Measurements from ENCODE around the gene ENAH.

ENAH gene

DNA sequence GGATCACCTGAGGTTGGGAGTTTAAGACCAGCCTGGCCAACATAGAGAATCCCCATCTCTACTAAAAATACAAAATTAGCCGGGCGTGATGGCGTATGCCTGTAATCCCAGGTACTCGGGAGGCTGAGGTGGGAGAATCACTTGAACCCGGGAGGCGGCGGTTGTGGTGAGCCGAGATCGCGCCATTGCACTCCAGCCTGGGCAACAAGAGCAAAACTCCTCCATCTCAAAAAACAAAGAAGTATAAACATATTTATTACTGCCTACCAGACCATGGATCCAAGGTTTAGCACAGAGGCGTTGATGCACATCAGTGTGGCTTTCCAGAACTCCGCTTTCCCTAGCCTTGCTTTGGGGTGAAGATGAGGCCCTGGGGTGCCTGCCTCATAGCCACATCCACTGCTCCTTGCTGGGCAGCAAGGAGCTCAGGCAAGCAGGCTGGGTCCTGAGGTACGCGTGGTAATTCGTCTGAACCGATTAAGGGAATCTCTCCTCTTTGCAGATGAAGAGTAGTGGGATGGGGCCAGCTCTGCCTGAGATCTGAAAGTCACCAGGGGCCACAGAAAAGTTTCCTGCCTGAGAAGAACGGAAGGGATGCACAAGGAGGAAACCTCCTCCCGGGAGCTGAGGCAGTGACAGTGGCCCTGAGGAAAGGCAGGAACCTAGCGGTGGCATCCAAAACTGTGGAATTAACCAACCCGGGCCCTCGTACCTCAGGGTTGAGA is 172.8 kb downstream of the ENAH start:
- no peak for DNase-seq (ENCODE audit: low read depth)
- no peak overlapping the region for H3K4me3 ChIP-seq (ENCODE audit: control insufficient read depth, low read depth, low read length)
- TF ChIP-seq, protein P1, sequence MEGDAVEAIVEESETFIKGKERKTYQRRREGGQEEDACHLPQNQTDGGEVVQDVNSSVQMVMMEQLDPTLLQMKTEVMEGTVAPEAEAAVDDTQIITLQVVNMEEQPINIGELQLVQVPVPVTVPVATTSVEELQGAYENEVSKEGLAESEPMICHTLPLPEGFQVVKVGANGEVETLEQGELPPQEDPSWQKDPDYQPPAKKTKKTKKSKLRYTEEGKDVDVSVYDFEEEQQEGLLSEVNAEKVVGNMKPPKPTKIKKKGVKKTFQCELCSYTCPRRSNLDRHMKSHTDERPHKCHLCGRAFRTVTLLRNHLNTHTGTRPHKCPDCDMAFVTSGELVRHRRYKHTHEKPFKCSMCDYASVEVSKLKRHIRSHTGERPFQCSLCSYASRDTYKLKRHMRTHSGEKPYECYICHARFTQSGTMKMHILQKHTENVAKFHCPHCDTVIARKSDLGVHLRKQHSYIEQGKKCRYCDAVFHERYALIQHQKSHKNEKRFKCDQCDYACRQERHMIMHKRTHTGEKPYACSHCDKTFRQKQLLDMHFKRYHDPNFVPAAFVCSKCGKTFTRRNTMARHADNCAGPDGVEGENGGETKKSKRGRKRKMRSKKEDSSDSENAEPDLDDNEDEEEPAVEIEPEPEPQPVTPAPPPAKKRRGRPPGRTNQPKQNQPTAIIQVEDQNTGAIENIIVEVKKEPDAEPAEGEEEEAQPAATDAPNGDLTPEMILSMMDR (conservative IDR thresholded peaks at IDR 0.05; ENCODE audit: control insufficient read depth, insufficient read depth, low read depth, low read length), result no peak

DNA sequence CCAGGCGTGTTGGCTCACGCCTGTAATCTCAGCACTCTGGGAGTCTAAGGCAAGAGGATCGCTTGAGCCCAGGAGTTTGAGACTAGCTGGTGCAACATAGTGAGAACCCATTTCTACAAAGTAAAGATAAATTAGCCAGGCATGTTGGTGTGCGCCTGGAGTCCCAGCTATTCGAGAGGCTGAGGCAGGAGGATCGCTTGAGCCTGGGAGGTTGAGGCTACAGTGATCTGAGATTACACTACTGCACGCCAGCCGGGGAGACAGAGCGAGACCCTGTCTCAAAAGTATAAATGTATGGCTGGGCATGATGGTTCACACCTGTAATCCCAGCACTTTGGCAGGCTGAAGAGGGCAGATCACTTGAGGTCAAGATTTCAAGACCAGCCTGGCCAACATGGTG is 173.6 kb downstream of the ENAH start:
- TF ChIP-seq, protein P1 (conservative IDR thresholded peaks at IDR 0.05; ENCODE audit: control insufficient read depth, insufficient read depth, low read depth, low read length), result no peak
- no peak overlapping the region for H3K4me3 ChIP-seq (ENCODE audit: control insufficient read depth, low read depth, low read length)
- DNase-seq (ENCODE audit: low read depth), result no peak

DNA sequence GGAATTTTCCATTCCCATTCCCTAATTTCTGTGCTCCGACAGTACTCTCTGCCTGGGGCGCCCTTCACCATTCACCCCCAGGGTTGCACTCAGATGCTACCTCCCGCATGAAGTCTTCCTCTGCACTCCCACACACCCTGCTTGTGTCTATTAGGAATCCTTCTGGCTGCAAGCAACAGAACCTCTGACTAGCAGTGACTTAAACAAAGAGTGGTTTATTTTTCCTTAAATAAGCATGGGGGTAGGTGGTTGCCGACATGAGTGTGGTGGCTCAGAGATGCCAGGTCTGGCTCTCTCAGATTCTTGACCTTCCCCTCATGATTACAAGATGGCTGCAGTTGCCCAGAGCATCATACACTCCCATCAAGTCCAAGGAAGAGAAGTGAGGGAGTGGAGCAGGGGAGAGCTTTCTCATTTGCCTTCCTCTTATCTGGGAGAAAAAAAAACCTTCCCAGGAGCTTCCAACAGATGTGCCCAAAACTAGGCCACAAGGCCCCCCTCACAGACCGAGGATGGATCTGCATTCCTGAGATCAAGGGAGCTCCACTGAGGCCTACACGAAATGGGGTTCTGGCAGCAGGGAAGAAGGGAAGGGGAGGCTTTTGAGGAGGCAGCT is 175.5 kb downstream of the ENAH start:
- H3K4me3 ChIP-seq (ENCODE audit: control insufficient read depth, low read depth, low read length), result no peak overlapping the region
- no peak for DNase-seq (ENCODE audit: low read depth)
- TF ChIP-seq, protein P1 (conservative IDR thresholded peaks at IDR 0.05; ENCODE audit: control insufficient read depth, insufficient read depth, low read depth, low read length), result no peak

DNA sequence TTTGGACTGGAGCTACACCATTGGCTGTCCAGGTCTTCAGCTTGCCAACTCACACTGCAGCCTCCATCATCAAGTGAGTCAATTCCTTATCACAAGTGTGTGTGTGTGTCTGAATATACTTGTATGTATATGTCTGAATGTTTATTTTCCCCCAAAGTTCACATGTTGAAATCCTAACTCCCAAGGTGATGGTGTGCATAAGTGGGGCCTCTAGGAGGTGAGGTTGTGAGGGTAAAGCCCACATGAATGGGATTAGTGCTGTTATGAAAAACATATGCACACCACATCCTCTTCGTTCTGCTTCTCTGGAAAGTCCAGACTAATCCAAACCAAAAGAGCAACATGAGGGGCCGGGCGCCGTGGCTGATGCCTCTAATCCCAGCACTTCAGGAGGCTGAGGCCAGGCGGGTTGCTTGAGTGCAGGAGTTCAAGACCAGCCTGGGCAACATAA is 176.4 kb downstream of the ENAH start:
- no peak overlapping the region for H3K4me3 ChIP-seq (ENCODE audit: control insufficient read depth, low read depth, low read length)
- DNase-seq (ENCODE audit: low read depth), result no peak
- TF ChIP-seq, protein P1 (conservative IDR thresholded peaks at IDR 0.05; ENCODE audit: control insufficient read depth, insufficient read depth, low read depth, low read length), result no peak

DNA sequence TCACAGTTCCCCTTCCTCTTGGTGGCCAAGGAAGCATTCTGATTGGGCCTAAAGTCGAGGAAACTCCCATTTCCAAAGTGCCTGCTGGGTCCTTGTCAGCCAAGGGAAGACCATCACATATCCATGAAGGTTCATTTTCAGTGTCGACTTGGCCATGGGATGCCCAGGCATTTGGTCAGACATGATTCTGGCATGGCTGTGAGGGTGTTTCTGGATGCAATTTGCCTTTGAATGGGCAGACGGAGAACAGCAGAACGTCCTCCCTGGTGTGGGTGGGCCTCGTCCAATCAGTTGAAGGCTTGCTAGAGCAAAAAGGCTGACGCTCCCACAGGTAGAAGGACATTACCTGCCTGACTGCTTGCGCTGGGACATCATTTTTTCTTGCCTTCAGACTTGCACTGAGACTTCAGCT is 176.8 kb downstream of the ENAH start:
- TF ChIP-seq, protein P1 (conservative IDR thresholded peaks at IDR 0.05; ENCODE audit: control insufficient read depth, insufficient read depth, low read depth, low read length), result no peak
- DNase-seq (ENCODE audit: low read depth), result no peak
- no peak overlapping the region for H3K4me3 ChIP-seq (ENCODE audit: control insufficient read depth, low read depth, low read length)

DNA sequence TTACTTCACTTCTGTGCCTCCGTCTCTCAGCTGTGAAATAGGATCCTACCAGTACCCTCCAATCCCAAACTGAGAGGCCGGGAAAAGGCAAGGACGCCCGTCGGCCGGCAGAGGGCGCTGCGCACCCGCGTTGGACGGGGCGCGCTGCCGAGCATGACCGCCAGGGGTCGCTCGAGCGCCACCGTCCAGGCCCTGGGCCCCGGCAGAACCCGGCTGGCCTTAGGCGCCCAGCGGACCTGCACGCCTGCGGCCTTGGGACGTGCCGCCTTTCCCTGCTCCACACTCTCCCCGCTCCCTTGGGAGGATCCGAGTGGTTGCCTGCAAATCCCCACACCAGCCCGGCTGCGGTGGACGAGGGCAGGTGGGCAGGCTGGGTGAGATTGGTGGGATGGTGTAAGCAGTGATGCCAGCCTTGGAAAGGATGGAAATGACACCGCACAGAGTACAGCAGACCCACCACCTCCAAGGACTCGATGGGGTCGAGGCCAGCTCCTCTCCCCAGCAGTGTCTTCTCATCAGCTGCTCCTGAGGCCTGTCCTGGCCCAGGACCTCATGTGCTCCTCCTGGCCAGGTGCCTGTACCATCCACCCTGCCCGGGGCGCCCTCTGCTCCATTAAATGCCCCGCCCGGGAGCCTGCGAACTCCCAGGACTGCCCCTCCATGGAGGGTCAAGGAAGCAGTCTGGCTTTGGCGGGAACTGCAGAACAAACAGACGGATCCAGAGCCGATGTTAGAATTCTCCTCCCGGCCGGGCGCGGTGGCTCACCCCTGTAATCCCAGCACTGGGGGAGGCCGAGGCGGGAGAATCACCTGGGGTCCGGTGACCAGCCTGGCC is 177.7 kb downstream of the ENAH start:
- DNase-seq (ENCODE audit: low read depth), result peak; percentile 63
- no peak overlapping the region for H3K4me3 ChIP-seq (ENCODE audit: control insufficient read depth, low read depth, low read length)
- TF ChIP-seq, protein P1 (conservative IDR thresholded peaks at IDR 0.05; ENCODE audit: control insufficient read depth, insufficient read depth, low read depth, low read length), result peak; percentile 80
